ENCODE data around the gene TMEM184B. TPM values are rescaled to one million over a fixed set of nuclear protein-coding genes. Genes with fewer than 3 reads are reported as not detected.
A peak's percentile ranks its signal among the peaks of the same experiment; 100 is the strongest.

The TMEM184B gene
- total RNA-seq = 10 to 100 TPM; 31.5 to 36.5 TPM

DNA sequence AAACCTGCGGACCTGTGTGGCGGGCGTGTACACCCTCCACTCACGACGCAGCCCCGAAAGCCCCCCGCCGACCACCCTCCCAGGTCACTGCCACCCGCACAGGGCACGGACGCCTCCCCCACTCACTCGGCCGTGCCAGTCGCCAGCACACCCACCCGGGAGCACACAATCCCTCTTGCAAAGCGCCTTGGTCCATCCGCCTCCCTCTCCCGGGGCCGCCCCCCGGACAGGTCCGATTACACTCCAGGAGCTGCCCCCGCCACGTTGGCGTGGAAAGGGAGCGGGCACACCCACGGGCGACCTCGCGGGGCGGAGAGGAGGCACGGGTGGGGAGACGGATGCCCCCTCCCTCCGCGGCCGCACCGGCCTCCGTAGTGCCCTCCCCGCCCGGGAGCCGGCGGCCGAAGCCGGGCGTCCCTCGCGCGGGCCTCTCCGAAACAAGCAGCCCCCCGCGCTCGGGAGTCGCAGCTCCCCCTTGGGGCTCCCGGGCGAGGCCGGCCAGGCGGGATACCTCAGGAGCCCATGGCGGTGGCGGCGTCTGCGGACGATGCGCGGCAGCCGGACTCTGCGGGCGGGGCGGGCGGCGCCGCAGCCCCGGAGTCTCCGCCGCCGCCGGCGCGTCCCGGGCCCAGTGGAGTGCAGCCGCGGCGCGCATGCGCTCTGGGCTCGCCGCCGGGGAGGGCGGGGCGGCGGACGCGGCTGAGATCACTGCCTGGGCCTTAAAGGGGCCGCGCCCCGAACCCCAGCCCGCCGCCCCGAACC is at the start of gene TMEM184B:
Gene TMEM184B, minus strand, starts transcription at position 638 of the 762 bp plus-strand sequence. CDS start 25,049 bp downstream, outside the sequence.
- H3K27ac Mint-ChIP-seq = peak within 1 kb of the TSS; percentile 92
- no peaks in the 10 kb centered on the region for H3K9me3 Mint-ChIP-seq
- peak; percentile 98 for ATAC-seq (replicated peaks)
- H3K36me3 Mint-ChIP-seq (ENCODE audit: low read depth) = no peaks in the 10 kb centered on the region
- H3K4me3 Mint-ChIP-seq = peak within 1 kb of the TSS; percentile 82
- no peaks in the 10 kb centered on the region for H3K27me3 Mint-ChIP-seq
- H3K4me1 Mint-ChIP-seq = peaks cover 31% of the 10 kb centered on the region

DNA sequence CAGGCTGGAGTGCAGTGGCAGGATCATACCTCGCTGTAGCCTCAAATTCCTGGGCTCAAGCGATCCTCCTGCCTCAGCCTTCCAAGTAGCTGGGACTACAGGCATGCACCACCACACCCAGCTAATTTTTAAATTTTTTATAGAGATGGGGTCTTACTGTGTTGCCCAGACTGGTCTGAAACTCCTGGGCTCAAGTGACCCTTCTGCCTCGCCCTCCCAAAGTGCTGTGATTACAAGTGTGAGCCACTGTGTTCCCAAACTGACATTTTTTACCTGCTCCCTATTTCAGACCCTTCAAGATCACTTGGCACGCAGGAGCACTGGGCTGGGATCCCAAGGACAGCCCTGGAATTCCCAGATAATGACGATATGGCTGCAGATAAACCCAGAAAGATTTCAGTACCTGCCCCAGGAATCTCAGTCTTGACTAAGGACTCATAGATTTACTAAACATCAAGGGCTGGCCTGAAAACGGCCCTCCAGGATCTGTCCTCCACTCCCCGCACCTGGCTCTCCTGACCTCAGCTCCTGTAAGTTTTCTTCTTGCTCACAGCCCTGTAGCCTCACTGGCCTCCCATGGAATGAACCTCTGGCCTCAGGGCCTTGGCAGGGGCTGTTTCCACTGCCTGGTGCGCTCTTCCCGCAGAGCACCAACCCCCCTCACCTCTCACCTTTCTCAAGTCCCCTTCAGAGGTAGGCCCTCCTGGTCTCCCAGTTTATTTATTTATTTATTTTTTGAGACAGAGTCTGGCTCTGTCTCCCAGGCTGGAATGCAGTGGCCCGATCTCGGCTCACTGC is 48.0 kb upstream of the TMEM184B start:
- H3K27me3 Mint-ChIP-seq = no peaks in the 10 kb centered on the region
- H3K36me3 Mint-ChIP-seq (ENCODE audit: low read depth) = peaks cover 4% of the 10 kb centered on the region
- no peak overlapping the region for H3K27ac Mint-ChIP-seq
- H3K9me3 Mint-ChIP-seq = no peaks in the 10 kb centered on the region
- ATAC-seq (replicated peaks) = no peak
- no peak overlapping the region for H3K4me3 Mint-ChIP-seq
- H3K4me1 Mint-ChIP-seq = peaks cover 1% of the 10 kb centered on the region

DNA sequence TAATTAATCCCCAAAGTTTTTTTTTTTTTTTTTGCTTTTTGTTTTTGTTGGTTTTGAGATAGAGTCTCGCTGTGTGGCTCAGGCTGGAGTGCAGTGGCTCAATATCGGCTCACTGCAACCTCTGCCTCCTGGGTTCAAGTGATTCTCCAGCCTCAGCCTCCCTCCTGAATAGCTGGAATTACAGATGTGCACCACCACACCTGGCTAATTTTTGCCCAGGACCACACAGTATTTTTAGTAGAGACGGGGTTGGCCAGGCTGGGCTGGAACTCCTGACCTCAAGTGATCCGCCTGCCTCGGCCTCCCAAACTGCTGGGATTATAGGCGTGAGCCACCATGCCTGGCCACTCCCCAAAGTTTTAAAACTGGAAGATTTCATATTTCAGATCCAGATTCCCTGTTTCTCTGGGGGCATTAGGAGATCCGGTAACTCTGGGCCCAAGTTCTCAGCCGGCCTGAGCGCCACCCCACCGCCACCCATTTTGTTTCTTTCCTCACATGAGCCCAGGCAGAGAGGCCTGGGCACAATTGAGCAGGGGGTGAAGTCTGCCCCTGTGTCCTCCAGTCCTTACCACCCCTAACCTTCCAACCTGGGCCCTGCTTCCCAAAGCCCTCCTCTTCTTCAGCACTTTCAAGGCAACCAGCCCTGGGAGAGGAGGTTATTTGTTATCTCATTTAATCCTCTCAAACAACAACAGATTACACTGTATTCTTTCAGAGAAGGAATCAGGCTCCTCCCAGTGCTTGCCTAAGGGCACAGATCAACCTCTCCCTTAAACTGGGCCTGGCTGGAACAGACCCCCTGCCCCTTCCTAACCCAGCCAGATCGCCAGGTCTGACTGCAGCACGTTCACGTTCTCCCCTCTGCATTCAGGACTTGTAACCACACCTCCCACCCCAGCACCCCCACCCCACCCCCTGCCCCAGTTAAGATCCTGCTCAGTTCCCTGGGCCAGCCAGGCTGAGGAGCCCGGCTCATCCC is 46.3 kb upstream of the TMEM184B start:
- no peak for ATAC-seq (replicated peaks)
- no peak overlapping the region for H3K4me3 Mint-ChIP-seq
- peaks cover 18% of the 10 kb centered on the region for H3K4me1 Mint-ChIP-seq
- peak overlapping the region; percentile 78 for H3K27ac Mint-ChIP-seq
- H3K9me3 Mint-ChIP-seq = no peaks in the 10 kb centered on the region
- peaks cover 21% of the 10 kb centered on the region for H3K36me3 Mint-ChIP-seq (ENCODE audit: low read depth)
- no peaks in the 10 kb centered on the region for H3K27me3 Mint-ChIP-seq

DNA sequence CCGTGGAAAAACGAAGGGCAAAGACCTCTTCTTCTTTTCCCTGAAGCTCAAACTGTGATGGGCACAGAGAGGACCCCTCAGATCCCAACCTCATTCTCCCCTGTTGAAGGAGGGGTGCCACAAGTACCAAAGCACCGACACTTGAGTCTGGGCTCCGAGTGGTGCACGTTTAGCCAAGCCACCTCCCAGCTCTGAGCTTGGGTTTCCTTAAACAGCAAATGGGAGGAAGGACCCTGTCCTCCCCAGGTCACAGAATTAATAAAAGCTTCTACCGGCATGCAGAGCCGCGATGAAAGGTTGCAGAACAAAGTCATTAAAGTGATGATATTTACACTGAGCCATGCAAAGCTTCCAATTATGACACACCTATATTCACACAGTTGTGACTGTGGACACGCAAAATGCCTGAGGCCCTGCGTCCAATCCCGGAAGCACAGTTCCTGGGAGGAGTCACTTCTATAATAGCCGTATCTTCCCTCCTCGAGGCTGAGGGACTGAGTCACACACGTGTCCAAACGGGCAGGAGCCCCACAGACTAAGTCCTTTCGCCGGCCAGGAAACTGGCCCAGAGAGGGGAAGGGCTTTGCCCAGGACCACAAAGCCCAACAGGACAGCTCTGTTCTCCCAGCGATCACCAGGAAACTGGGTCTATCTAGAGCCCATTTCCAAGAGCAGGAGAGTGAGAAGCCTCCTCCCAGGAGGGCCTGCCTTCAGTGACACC is 45.3 kb upstream of the TMEM184B start:
- H3K4me1 Mint-ChIP-seq = peaks cover 21% of the 10 kb centered on the region
- no peaks in the 10 kb centered on the region for H3K27me3 Mint-ChIP-seq
- ATAC-seq (replicated peaks) = no peak
- peak overlapping the region; percentile 74 for H3K4me3 Mint-ChIP-seq
- H3K27ac Mint-ChIP-seq = peak overlapping the region; percentile 78
- H3K36me3 Mint-ChIP-seq (ENCODE audit: low read depth) = peaks cover 30% of the 10 kb centered on the region
- H3K9me3 Mint-ChIP-seq = no peaks in the 10 kb centered on the region

DNA sequence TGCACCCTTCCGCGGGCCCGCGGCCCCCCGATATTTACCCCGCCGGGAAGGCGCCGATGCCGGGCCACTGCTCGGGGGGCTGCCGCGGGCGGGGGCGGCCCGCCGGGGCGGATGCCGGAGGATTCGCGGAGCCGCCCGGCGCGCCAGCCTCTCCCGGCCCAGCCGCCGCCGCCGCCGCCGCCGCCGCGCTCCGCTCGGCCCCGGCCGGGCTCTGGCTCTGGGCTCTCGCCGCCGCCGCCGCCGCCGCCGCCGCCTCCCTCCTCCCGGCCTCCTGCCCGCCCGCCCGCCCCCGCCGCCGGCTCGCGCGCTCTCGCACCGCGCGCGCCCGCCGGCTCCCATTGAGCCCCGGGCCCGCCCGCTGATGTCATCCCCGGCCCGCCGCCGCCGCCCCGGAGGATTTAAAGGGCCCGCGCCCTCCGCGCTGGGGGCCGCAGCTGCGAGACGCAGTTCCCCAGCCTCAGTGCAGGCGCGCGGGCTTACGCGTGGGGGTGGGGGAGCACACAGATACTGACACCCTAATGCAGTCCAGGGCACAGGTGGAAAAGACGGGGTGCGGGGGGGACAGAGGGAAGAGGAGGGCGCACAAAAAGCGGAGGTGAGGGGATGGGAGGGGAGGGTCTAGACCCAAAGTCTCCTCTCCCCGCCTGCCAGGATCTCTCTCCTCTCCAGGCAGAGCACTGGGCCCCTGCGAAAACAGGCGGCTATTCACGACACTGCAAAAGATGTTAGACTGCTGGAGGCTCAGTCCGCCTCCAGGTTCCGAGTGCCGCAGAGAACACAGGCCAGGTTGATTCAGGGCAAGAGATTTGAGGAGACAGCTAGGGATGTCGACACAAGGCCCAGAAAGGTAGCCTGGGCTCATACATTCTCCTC is 44.5 kb upstream of the TMEM184B start, which contains the start of gene CSNK1E:
Gene CSNK1E, minus strand, starts transcription at position 312 of the 873 bp plus-strand sequence. CDS start 3,276 bp downstream, outside the sequence.
- ATAC-seq (replicated peaks) = peak; percentile 64
- peak within 1 kb of the TSS; percentile 85 for H3K4me3 Mint-ChIP-seq
- H3K36me3 Mint-ChIP-seq (ENCODE audit: low read depth) = peaks cover 38% of the 10 kb centered on the region
- H3K9me3 Mint-ChIP-seq = no peaks in the 10 kb centered on the region
- no peaks in the 10 kb centered on the region for H3K27me3 Mint-ChIP-seq
- peak within 1 kb of the TSS; percentile 92 for H3K27ac Mint-ChIP-seq
- H3K4me1 Mint-ChIP-seq = peaks cover 28% of the 10 kb centered on the region

DNA sequence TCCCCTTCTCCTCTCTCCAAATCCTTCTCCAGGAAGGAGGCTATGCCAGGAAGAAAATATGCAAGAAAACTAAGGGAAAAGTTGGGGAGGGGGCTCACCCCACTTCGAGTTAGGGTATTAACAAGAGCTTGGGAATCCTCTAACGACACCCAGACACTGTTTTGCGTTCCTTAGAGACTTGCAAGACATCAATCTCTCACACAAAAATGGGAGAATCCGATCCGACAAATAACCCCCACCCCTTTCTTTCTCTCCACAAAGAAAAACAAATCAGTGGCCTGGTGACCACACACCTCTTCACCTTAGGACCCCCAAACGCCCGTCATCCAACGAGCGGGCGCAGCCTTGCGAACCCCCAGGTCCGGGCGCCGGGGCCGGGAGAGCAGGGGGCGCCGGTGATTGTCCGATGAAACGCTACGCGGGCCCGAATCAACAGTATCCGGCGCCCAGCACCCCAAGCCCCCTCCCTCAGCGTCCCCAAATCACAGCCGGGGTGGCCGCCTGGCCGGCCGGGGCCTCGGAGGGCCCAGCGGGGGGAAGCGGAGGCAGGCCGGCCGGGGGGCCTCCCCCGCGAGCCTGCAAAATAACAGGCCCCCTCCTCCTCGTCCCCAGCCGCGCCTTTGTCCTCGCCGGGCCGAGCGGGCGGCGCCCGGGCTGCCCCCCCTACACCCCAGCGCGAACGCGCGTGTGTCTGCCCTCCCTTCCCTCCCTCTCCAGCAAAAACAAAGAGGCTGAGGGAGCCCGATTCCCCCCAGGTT is 43.7 kb upstream of the TMEM184B start:
- Mint-ChIP-seq H3K9me3 (no peaks in the 10 kb centered on the region), H3K4me3 (peak overlapping the region; percentile 85), H3K27me3 (no peaks in the 10 kb centered on the region), H3K4me1 (peaks cover 32% of the 10 kb centered on the region), H3K27ac (peak overlapping the region; percentile 92), H3K36me3 (ENCODE audit: low read depth) (peaks cover 46% of the 10 kb centered on the region)
- ATAC-seq (replicated peaks) = peak; percentile 61

DNA sequence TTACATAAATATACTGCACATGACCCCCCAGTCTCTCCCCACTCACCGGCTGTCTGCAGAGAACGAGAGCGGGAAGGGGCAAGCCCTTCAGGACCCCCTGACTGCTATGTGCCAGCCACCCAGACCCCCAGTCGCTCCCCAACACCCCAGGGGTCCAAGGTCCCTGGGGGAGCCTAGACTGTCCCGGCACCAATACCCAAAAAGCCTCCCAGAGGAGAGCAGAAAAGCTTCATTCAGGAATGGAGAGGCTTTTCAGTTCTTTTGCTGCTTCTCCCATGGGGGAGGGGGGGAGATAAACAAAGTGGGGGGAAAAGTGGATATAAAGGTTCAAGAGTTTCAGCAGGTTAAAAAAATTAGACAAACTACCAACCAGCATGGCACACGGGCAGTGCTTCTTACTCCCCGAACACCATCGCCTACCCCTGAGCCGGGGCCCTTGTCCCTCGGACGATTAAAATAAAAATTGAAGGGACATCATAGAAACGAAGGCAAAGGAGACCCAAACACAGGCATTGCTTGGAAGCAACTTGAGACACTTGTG is 43.1 kb upstream of the TMEM184B start:
- Mint-ChIP-seq H3K9me3 (no peaks in the 10 kb centered on the region), H3K27me3 (no peaks in the 10 kb centered on the region), H3K36me3 (ENCODE audit: low read depth) (peaks cover 53% of the 10 kb centered on the region), H3K4me3 (peak overlapping the region; percentile 85), H3K4me1 (peaks cover 38% of the 10 kb centered on the region), H3K27ac (peak overlapping the region; percentile 92)
- ATAC-seq (replicated peaks) = no peak

DNA sequence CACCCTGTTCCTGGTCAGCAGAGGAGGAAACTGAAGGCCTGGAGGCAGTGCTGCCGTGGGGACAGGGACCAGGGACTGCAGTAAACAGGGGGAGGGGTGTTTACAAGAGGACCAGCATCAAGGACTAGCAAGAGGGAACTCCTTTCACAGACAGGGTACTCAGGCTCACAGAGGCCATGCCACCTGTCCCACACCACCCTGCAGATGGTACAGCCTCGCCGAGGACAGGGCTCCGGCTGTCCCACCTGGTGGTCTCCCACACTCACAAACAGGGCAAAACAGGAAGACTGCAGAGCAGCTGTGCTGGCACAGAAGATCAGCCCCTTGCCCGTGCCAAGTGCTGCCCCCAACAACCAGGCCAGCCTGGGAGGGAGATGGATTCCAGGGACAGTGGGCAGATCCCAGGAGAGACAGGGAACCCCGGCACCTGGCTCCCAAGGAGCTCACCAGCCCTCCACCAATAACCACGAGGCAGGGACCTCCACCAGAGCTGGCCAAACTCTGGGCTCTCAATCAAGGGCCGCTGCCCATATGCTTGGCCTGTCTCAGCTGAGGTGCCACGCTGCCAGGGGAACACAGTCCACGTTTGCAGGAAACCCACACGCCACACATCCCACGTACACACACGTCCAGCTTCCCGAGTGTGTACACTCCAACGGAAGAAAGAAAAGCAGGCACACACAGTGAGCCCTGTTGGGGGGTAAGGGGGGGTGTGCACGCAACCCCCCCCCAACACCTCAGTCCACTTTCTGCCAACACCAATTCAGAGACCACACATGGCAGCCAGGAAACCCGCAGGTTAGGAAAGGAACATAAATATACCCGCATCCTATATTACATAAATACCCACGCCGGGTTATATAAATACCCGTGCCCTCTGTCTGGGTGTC is 42.4 kb upstream of the TMEM184B start:
- Mint-ChIP-seq H3K4me1 (peaks cover 40% of the 10 kb centered on the region), H3K4me3 (peak overlapping the region; percentile 85)
- ATAC-seq (replicated peaks) = no peak

DNA sequence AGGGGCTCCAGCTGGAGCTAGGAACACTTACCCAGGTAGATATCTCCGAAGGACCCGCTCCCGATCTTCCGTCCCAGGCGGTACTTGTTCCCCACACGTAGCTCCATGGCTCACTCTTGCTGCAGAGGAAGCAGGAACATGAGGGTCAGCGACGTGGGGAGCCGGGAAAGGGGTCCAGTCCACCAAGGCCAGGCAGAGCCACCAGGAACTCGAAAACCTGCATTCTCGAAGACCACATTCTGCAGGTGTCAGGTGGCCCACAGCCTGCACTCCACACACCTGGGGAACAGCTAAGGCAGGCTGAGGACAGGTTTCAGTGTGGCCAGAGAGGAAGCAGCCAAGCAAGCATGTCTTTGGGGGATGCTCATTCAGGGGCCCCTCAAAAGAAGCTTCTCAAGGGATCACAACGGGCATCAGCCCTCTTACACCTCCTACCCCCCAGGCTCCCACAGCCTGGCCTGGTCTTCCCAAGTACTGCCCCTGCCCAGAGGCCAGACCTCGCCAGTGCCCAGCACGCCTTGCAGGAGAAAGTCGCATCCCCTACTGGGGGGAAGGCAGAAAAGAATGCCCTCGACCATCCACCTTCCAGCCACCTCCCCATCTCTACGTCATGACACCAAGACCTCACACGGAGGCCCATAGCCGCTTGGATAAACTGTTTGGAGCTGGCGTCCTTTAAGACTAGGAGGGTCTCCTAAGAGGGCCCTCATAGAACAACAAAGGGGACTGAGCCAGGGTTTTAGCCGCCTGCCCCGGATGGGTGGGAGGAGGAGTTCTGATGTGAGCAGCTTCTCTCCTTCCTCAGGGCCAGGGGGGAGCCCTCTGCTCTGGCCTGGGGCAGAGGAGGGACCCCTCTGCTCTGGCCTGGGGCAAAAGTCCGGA is 41.5 kb upstream of the TMEM184B start:
- Mint-ChIP-seq H3K4me1 (peaks cover 40% of the 10 kb centered on the region), H3K4me3 (peak overlapping the region; percentile 85), H3K27ac (peak overlapping the region; percentile 92), H3K9me3 (no peaks in the 10 kb centered on the region), H3K27me3 (no peaks in the 10 kb centered on the region), H3K36me3 (ENCODE audit: low read depth) (peaks cover 61% of the 10 kb centered on the region)
- no peak for ATAC-seq (replicated peaks)

More for the DNA sequence above, 42.4 kb upstream of the TMEM184B start:
- Mint-ChIP-seq H3K36me3 (ENCODE audit: low read depth) (peaks cover 60% of the 10 kb centered on the region), H3K27ac (peak overlapping the region; percentile 92), H3K27me3 (no peaks in the 10 kb centered on the region), H3K9me3 (no peaks in the 10 kb centered on the region)

DNA sequence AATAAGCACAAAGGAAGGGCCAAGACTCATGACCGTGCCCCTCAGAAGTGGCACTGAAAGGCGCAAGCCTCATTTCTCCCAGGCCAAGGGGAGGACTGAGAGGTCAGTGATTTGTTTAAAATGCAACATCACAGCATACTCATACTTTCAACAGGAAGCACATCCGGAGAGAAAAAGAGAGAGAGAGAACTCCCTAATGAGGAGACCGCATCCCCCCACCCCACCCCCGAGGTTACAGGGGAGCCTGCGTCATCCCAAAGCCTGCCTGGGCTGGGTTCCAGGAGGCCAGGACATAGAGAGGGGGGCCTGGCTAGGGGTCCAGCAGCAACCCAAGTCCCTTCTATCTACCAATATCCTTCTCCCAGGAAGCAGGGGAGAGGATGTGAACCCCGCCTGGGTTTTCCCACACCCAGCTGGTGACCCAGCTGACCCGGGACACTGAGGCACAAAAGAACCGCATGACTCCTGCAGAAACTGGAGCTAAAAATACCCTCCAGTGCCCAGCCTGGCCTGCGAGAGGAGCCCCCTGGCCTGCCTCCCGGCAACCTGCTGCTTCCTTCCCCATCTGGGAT is 40.7 kb upstream of the TMEM184B start:
- peak; percentile 20 for ATAC-seq (replicated peaks)
- Mint-ChIP-seq H3K4me1 (peaks cover 47% of the 10 kb centered on the region), H3K9me3 (no peaks in the 10 kb centered on the region), H3K27me3 (no peaks in the 10 kb centered on the region), H3K27ac (peak overlapping the region; percentile 92), H3K36me3 (ENCODE audit: low read depth) (peaks cover 69% of the 10 kb centered on the region), H3K4me3 (peak overlapping the region; percentile 85)

Data from activated T-helper 17 cell treated with anti-CD3 and anti-CD28 coated beads, Interleukin-2, amount 50 U/mL, for 72 hours (primary cell).